Activated B cell treated with CpG ODN at 0.5 μM for 24 hours (primary cell): ENCODE measurements around the gene NT5DC3. TPM values are rescaled to one million over a fixed set of nuclear protein-coding genes. Genes with fewer than 3 reads are reported as not detected.

Source experiments
- ATAC-seq: fragments of 200-7000 bp; cut with Tn5 transposase; one replicate; pipeline ENCODE4 v1.10.0; 2021; ENCODE audit warnings: low read depth, mild to moderate bottlenecking, moderate library complexity
- CTCF ChIA-PET: fragments of 350-600 bp; sonication (Branson Sonifier 250); formaldehyde crosslinking; loops from one replicate; lab custom pipeline; 2021; ENCODE audit warnings: antibody characterized with exemption; lab: Charles Lee
- POLR2A ChIA-PET: fragments of 350-600 bp; sonication (Branson Sonifier 250); formaldehyde crosslinking; loops from one replicate; lab custom pipeline; 2021; ENCODE audit warnings: antibody characterized with exemption; lab: Charles Lee
- DNase-seq: peaks from one replicate; pipeline ENCODE4 v3.0.0; 2022
- H3K27ac Mint-ChIP-seq: one replicate; pipeline ENCODE4 v1.8.0; 2020; ENCODE audit warnings: mixed read lengths
- H3K27me3 Mint-ChIP-seq: one replicate; pipeline ENCODE4 v1.8.0; 2021; ENCODE audit warnings: mixed read lengths
- H3K36me3 Mint-ChIP-seq: one replicate; pipeline ENCODE4 v1.8.0; 2021; ENCODE audit warnings: low read depth, mixed read lengths
- H3K4me1 Mint-ChIP-seq: one replicate; pipeline ENCODE4 v1.8.0; 2021; ENCODE audit warnings: mixed read lengths
- H3K4me3 Mint-ChIP-seq: one replicate; pipeline ENCODE4 v1.8.0; 2020; ENCODE audit warnings: mild to moderate bottlenecking, mixed read lengths
- H3K9me3 Mint-ChIP-seq: one replicate; pipeline ENCODE4 v1.8.0; 2020; ENCODE audit warnings: mixed read lengths
- intact Hi-C: fragments of 100-400 bp; cut with micrococcal nuclease; formaldehyde crosslinking; loops from one replicate; pipeline ENCODE4 v1.15.1; 2024
- total RNA-seq: library from RNA; stranded (reverse); gene quantifications from 2 replicates; pipeline ENCODE4 v1.2.3, GENCODE V29; 2022
- TF ChIP-seq, protein P1 (sequence below): fragments of 200-600 bp; IDR thresholded peaks from one replicate; pipeline ENCODE4 v1.8.0; 2022; ENCODE audit warnings: antibody characterized with exemption, mild to moderate bottlenecking

NT5DC3 gene
- total RNA-seq, 1 donor from 2014 or later: 11.6 TPM

DNA sequence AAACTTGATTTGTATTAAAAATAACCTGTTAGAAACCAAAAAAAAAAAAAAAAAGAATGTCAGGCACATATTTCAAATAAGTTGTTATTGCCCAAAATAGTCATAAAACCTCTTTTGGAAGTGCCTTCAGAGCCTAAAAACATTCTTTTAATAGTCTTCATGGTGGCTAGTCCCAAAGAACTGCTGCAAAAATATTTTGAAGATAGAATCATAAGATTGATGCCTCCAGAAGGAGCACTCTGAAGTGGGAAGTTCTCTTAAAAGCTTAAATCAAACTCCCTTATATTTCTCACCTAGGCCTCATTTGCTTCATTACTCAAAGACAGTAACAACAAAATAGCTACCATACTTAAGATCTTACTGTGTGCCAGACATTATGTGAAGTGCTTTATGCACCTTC, 27.2 kb upstream of the NT5DC3 start:
- Mint-ChIP-seq H3K27me3 (no peaks in the 10 kb centered on the region), H3K4me1 (no peaks in the 10 kb centered on the region), H3K4me3 (no peak overlapping the region), H3K36me3 (no peaks in the 10 kb centered on the region), H3K9me3 (no peaks in the 10 kb centered on the region), H3K27ac (no peak overlapping the region)
- ATAC-seq (no peak), DNase-seq (no peak)
- CTCF ChIA-PET: interaction anchor here (1.5 kb wide), 1 partner anchor 241 kb away, joined by 3 read pairs; no protein-coding TSS in a partner anchor
- intact Hi-C loops: no loop called here
- POLR2A ChIA-PET: no interaction called here
- TF ChIP-seq, protein P1, sequence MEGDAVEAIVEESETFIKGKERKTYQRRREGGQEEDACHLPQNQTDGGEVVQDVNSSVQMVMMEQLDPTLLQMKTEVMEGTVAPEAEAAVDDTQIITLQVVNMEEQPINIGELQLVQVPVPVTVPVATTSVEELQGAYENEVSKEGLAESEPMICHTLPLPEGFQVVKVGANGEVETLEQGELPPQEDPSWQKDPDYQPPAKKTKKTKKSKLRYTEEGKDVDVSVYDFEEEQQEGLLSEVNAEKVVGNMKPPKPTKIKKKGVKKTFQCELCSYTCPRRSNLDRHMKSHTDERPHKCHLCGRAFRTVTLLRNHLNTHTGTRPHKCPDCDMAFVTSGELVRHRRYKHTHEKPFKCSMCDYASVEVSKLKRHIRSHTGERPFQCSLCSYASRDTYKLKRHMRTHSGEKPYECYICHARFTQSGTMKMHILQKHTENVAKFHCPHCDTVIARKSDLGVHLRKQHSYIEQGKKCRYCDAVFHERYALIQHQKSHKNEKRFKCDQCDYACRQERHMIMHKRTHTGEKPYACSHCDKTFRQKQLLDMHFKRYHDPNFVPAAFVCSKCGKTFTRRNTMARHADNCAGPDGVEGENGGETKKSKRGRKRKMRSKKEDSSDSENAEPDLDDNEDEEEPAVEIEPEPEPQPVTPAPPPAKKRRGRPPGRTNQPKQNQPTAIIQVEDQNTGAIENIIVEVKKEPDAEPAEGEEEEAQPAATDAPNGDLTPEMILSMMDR: no peak

DNA sequence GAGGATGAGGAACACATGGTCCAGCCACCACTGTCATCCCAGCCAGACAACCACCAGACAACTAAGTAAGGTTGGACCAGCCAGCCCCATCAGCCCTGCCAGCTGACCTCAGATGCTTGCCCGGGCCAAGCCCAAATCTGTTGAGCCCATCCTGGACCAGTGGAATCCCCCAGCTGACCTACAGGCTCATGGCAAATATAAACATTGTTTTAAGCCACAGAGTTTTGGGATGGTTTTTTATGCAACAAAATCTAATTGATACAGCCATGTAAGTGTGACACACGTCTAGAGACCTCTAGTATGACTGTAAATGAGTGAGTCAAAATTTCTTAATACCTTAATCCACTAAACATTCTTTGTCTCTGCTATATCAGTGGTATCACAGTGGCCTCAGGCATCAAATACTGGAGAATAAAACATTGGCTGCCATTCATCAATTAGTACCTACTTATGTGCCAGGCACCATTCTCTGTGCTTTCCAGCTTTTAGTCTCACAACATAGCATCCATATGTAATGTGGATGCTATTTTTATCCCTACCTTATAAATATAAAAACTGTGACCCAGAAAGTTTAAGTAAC, 24.2 kb upstream of the NT5DC3 start:
- intact Hi-C loops: no loop called here
- no peak overlapping the region for H3K27ac Mint-ChIP-seq
- no peaks in the 10 kb centered on the region for H3K36me3 Mint-ChIP-seq
- ATAC-seq (no peak), DNase-seq (no peak)
- POLR2A ChIA-PET: no interaction called here
- H3K4me3 Mint-ChIP-seq: no peak overlapping the region
- CTCF ChIA-PET: no interaction called here
- no peaks in the 10 kb centered on the region for H3K27me3 Mint-ChIP-seq
- TF ChIP-seq, protein P1: no peak
- H3K9me3 Mint-ChIP-seq: no peaks in the 10 kb centered on the region
- no peaks in the 10 kb centered on the region for H3K4me1 Mint-ChIP-seq

GRCh38 chr12:103864710-103865109, 23.7 kb upstream of the NT5DC3 start:
- no peak for ATAC-seq
- ChIA-PET CTCF (no interaction called here), POLR2A (no interaction called here)
- Mint-ChIP-seq H3K36me3 (no peaks in the 10 kb centered on the region), H3K27ac (no peak overlapping the region), H3K27me3 (no peaks in the 10 kb centered on the region), H3K4me1 (no peaks in the 10 kb centered on the region), H3K9me3 (no peaks in the 10 kb centered on the region), H3K4me3 (no peak overlapping the region)
- intact Hi-C loops: no loop called here
- DNase-seq: no peak
- TF ChIP-seq, protein P1: no peak

DNA sequence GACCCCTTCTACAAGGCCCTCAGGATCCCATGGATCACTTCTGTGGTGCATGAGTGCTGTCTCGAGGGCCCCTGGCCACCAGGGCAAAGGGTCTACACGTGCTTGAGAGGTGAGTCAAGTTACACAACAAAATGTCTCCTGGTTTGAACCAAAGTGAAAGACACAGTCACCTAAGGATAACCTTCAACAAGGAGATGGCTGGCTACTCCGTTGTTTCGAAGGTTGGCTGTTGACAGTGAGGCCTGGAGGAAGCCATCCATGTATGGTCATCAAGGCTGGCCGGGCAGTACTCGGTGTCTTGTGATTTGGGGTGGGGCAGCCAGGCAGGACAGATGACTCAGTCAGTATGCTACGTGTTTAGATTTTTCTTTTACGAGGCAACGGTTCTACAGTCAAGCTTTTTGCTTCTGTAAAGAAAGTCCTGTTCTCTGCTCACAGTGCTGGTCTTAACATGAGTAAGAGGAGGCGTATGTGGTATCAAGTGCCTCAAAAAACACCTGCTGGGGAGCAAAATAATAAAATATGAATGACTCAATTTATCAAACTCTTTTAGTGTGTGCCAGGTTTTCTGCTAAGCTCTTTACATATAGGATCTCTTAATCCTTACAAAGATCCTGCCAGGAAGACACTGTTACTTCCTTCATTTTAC, 18.0 kb upstream of the NT5DC3 start:
- H3K4me3 Mint-ChIP-seq: no peak overlapping the region
- CTCF ChIA-PET: no interaction called here

GRCh38 chr12:103858335-103858734, 17.3 kb upstream of the NT5DC3 start:
- intact Hi-C loops: no loop called here
- H3K4me1 Mint-ChIP-seq: no peaks in the 10 kb centered on the region
- H3K4me3 Mint-ChIP-seq: no peak overlapping the region
- no peak for DNase-seq
- TF ChIP-seq, protein P1: no peak
- no peak overlapping the region for H3K27ac Mint-ChIP-seq
- POLR2A ChIA-PET: no interaction called here
- CTCF ChIA-PET: no interaction called here
- H3K9me3 Mint-ChIP-seq: no peaks in the 10 kb centered on the region
- H3K27me3 Mint-ChIP-seq: peaks cover 2% of the 10 kb centered on the region
- ATAC-seq: no peak
- no peaks in the 10 kb centered on the region for H3K36me3 Mint-ChIP-seq

More for the DNA sequence above, 18.0 kb upstream of the NT5DC3 start:
- no peaks in the 10 kb centered on the region for H3K4me1 Mint-ChIP-seq
- DNase-seq (no peak), ATAC-seq (no peak)
- no peak overlapping the region for H3K27ac Mint-ChIP-seq
- intact Hi-C loops: no loop called here
- POLR2A ChIA-PET: no interaction called here
- no peaks in the 10 kb centered on the region for H3K36me3 Mint-ChIP-seq
- no peaks in the 10 kb centered on the region for H3K9me3 Mint-ChIP-seq
- H3K27me3 Mint-ChIP-seq: no peaks in the 10 kb centered on the region
- TF ChIP-seq, protein P1: no peak
